H1 (cell line): ENCODE results near the gene TP53. TPM values are rescaled to one million over a fixed set of nuclear protein-coding genes. Genes with fewer than 3 reads are reported as not detected.

ENCODE experiments used
- RNF2 ChIP-seq: fragments of 200-900, 300-1000 bp; sonication (generic); IDR thresholded peaks from 2 replicates; pipeline ENCODE4 v1.7.1; 2016; ENCODE audit warnings: borderline replicate concordance, low read depth, mild to moderate bottlenecking, antibody characterized with exemption, low read length; ENCODE audit not compliant: poor library complexity, severe bottlenecking; ENCODE audit errors: missing control alignments
- polyA plus RNA-seq, 7 experiments: library from polyadenylated mRNA; depleted of rRNA in 3 of 7; stranded (reverse) in 5 of 7; unstranded in 2 of 7; fragments of >200 nt in 5 of 7; fragments of 200-250 nt in 2 of 7; gene quantifications; 1 replicate in 5 of 7; 2 replicates in 1 of 7; 4 replicates in 1 of 7; pipeline versions ENCODE4 v1.2.1 to v1.2.3, GENCODE V29; 2011 to 2013; ENCODE audit warnings: missing spikeins in 2 of 7, mixed read lengths in 2 of 7
- total RNA-seq: library from RNA; stranded (reverse); fragmentation: NEBNext Ultra II Directional; extraction: Animal tissue kit (Norgen Biotek cat#: 25700); gene quantifications from 2 replicates; pipeline ENCODE4 v1.2.1, GENCODE V29; 2021

TP53 gene
- total and polyA plus RNA-seq, 2 of the 8 experiments (the other 6 are each of a cell fraction or from before 2014, with no cell fraction given) = 143 to 198 TPM

- TF ChIP-seq RNF2 = no peak
- TF ChIP-seq, all 59 proteins: peak for 0
These were observed 40.3 kb downstream of the TP53 start (continued) for GRCh38 chr17:7647018-7647417.
